Pancreas (tissue), 10 donors: ENCODE results near the gene BPIFB6. TPM values are rescaled to one million over a fixed set of nuclear protein-coding genes. Genes with fewer than 3 reads are reported as not detected.

ENCODE experiments used
- ATAC-seq, 4 donors: fragments of 200-7000 bp; cut with Tn5 transposase; one replicate each; pipeline versions ENCODE4 v1.8.0 to v1.9.1; 2020; ENCODE audit warnings: mild to moderate bottlenecking in 4 of 4, moderate library complexity in 4 of 4
- DNase-seq, 6 donors: peaks; one replicate each; pipeline ENCODE4 v3.0.0-alpha.2; 2020
- FAIRE-seq: peaks from 2 replicates; lab custom pipeline; 2012; peaks lifted over from hg19 to GRCh38; lab: Jason Lieb, UNC
- H3K27ac ChIP-seq, 4 donors: fragments of 200-600 bp; sonication (generic); 1 replicate in 3 of 4; 2 replicates in 1 of 4; pipeline versions ENCODE4 v1.5.0 to v1.8.0; 2020
- H3K27me3 ChIP-seq, 4 donors: fragments of 200-600 bp; one replicate each; pipeline ENCODE4 v1.8.0; 2021
- H3K36me3 ChIP-seq, 3 donors: fragments of 200-600 bp; sonication (generic) in 1 of 3; one replicate each; pipeline versions ENCODE4 v1.5.0 to v1.8.0; 2020 to 2021
- H3K4me1 ChIP-seq, 3 donors: fragments of 200-600 bp; one replicate each; pipeline ENCODE4 v1.8.0; 2021
- H3K4me3 ChIP-seq, 4 donors: fragments of 200-600 bp; sonication (generic) in 2 of 4; one replicate each; pipeline versions ENCODE4 v1.5.0 to v1.8.0; 2020 to 2021
- H3K9me3 ChIP-seq, 4 donors: fragments of 200-600 bp; one replicate each; pipeline ENCODE4 v1.8.0; 2021
- WGBS, 2 donors: extraction: QIAGEN DNeasy Blood & Tissue Kit; methylation state at CpG; one replicate each; pipeline ENCODE4 v1.1.7; 2013; 5-methylcytosine and 5-hydroxymethylcytosine counted together
- intact Hi-C, 3 donors: fragments of 100-400 bp; cut with DNase I; formaldehyde crosslinking; loops; one replicate each; pipeline versions ENCODE4 v1.11.1 to v1.14.2; 2022
- polyA plus RNA-seq, 2 donors: library from polyadenylated mRNA; stranded (reverse); fragments of 200-250 nt; gene quantifications; one replicate each; pipeline ENCODE4 v1.2.3, GENCODE V29; 2013
- total RNA-seq, 6 donors: library from RNA; stranded (reverse); fragmentation: NEBNext Ultra II Directional in 4 of 6; extraction: Animal tissue kit (Norgen Biotek cat#: 25700) in 4 of 6; gene quantifications; one replicate each; pipeline versions ENCODE4 v1.2.1 to v1.2.4, GENCODE V29; 2021 to 2023
- TF ChIP-seq, protein P1 (sequence below), 4 donors: fragments of 200-600 bp; sonication (generic) in 3 of 4; IDR thresholded peaks; one replicate each; pipeline versions ENCODE4 v1.5.0 to v1.8.0; 2021; ENCODE audit warnings: antibody characterized with exemption in 4 of 4
- donor health status: healthy with polysubstance abuse.
- donor health status: DM: no; HTN: no; CAD: no; lungs with moderate emphysema.
- donor health status: DM: no; HTN: no; CAD: no.
- donor health status: control.
- donor health status: control.
- donor health status: Bipolar disorder and iron deficiency.
- donor health status: DM: yes; HTN: yes; CAD: no.
- donor health status: DM: no; HTN: no; CAD: no.
- donor health status: DM: no; HTN: no; CAD: no.
- donor health status: DM: yes; HTN: yes; CAD: no.

The BPIFB6 gene
- total and polyA plus RNA-seq, 8 donors, result not detected

DNA sequence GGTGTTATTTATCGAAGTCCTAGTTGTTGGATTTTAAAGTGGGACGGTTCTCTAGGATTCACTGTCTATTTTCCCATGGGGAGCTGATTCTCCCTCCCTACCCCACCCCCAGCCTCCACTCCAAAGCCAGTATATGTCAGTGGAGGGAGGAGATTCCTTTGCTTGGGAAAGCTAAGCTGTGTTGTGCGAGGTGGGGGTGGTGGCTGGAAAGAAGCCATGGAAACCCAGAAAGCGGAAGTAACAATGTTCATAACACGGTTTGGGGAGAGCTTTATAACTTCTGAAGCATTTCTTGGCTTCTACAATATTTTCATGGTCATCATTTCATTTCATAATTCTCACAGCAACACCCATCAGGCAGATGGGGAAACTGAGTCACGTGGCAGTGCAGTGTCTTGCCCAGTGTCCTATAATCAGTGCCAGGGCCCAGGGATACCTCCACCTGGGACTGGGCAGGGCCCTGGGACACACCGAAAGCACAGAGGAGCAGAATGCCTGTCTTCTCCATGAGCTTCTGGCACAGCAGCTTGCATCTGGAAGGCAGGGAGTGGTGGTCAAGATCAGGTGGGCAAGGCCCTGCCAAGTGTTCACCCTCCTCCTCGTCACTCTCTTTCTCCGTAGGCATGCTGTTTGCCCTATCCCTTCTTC is 31.7 kb upstream of the BPIFB6 start:
- no peaks in the 10 kb centered on the region for H3K9me3 ChIP-seq
- FAIRE-seq (no peak), DNase-seq (no peak), ATAC-seq (peak in 1 of 4 donors; percentile 47)
- no peak overlapping the region for H3K27ac ChIP-seq
- H3K27me3 ChIP-seq, result no peaks in the 10 kb centered on the region
- 49 to 62% methylated on average over 9 of the region's 9 CpGs for WGBS, 2 donors
- H3K4me3 ChIP-seq, result no peak overlapping the region
- H3K4me1 ChIP-seq, result no peaks in the 10 kb centered on the region
- H3K36me3 ChIP-seq, result no peaks in the 10 kb centered on the region
- TF ChIP-seq, protein P1, sequence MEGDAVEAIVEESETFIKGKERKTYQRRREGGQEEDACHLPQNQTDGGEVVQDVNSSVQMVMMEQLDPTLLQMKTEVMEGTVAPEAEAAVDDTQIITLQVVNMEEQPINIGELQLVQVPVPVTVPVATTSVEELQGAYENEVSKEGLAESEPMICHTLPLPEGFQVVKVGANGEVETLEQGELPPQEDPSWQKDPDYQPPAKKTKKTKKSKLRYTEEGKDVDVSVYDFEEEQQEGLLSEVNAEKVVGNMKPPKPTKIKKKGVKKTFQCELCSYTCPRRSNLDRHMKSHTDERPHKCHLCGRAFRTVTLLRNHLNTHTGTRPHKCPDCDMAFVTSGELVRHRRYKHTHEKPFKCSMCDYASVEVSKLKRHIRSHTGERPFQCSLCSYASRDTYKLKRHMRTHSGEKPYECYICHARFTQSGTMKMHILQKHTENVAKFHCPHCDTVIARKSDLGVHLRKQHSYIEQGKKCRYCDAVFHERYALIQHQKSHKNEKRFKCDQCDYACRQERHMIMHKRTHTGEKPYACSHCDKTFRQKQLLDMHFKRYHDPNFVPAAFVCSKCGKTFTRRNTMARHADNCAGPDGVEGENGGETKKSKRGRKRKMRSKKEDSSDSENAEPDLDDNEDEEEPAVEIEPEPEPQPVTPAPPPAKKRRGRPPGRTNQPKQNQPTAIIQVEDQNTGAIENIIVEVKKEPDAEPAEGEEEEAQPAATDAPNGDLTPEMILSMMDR (IDR thresholded peaks at IDR 0.05), result no peak
- intact Hi-C loops, result no loop called here

DNA sequence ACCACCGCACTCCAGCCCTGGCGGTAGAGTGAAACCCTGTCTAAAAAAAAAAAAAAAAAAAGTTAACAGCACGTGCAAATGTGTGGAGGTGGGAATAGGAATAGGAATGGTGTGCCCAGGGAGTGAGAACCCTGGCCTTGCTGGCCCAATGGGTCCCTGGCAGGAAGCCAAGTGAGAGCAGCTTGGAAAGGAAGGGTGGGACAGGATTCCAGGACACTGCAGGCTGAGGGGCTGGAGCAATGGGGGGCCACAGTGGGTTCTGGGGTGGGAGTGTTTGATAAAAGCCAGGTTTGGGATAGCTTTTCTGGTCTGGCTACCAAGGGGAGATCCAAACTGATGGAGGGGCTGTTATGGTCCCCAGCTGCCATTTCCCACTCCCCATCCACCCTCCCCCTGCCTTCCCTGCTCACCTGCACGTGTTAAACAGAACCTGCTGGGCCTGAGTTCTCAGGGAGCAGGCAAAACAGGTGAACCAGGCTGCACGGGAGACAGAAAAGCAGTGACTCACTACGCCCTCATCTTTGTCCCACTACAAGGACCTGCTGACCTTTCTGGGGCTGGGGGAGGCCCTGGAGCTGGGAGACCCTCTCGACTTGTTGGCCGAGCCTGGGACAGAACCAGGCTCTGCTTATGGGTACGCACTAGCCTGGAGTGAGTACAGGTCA is 30.5 kb upstream of the BPIFB6 start:
- FAIRE-seq (no peak), ATAC-seq (no peak), DNase-seq (peak in 1 of 6 donors; percentile 51)
- WGBS, 2 donors, result 37 to 52% methylated on average over 9 of the region's 9 CpGs
- TF ChIP-seq, protein P1 (IDR thresholded peaks at IDR 0.05), result no peak
- Histone ChIP-seq H3K27ac (no peak overlapping the region), H3K4me1 (no peaks in the 10 kb centered on the region), H3K36me3 (no peaks in the 10 kb centered on the region), H3K9me3 (no peaks in the 10 kb centered on the region), H3K4me3 (no peak overlapping the region), H3K27me3 (no peaks in the 10 kb centered on the region)
- intact Hi-C loops, result no loop called here

DNA sequence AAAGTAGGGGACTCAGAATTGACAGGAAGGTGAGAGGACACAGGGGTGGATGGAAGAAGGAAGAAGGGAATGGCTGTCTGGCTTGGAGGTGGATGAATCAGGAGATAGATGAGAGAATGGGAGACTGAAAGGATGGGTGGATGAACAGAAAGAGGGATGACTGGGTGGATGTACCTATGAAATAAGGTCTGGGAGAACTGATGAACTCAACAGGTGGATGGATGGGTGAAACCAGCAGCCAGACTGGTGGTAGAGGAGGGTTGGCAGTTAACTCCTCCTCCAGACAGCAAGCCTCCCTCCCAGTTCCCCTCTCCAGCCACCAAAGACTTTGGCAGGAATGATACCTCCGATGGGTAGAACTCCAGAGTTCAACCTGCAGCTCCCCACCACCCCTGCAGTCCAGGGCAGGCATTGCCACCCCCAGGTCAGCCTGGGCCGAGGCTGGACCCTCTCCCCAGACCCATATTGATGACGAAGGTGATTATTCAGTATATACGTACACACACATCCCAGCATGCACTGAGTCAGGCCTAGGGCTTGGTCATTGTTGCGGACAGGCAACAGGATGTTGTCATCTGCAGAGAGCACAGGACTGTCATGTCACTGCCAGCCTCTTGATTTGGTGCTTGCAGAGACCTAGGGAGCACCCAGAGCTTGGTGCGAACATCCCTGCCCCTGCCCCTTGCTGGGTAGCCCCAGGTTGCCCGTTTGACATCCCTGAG is 29.2 kb upstream of the BPIFB6 start:
- ATAC-seq (no peak), FAIRE-seq (no peak), DNase-seq (peak in 1 of 6 donors; percentile 26)
- no peak overlapping the region for H3K27ac ChIP-seq
- H3K4me3 ChIP-seq, result no peak overlapping the region
- H3K4me1 ChIP-seq, result no peaks in the 10 kb centered on the region
- no peaks in the 10 kb centered on the region for H3K9me3 ChIP-seq
- intact Hi-C loops, result no loop called here
- H3K27me3 ChIP-seq, result no peaks in the 10 kb centered on the region
- TF ChIP-seq, protein P1 (IDR thresholded peaks at IDR 0.05), result no peak
- no peaks in the 10 kb centered on the region for H3K36me3 ChIP-seq
- 66 to 72% methylated on average over 7 of the region's 7 CpGs for WGBS, 2 donors

DNA sequence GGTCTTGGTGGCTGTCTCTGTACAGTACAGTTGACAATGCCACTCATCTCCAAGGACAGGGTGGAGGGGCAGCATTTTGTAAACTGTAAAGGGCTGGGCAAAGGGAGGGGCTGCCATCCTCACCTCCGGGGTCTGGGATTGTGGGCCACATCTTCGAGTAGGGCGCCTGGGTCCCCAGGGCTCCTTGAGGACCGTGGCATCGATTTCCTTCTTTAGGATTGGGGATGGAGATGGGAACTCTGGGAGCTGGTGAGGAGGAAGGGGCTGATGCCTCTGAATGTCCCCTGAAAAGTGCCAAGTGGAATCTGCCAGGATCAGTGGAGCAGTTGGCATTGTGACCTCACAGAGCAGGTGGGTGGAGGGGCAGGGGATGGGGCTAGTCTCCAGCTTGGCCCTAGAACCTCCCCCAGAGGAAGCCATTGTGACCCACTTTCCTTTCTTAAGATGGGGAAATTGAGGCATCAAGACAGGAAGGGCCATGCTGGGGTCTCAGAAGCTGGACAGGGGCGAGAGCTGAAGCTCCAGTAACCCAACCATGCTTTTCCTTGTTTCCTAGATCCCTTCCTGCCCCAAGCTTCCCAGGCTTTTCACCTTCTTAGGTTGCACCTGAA is 27.2 kb upstream of the BPIFB6 start, which contains the start of gene SUN5:
SUN5 (minus strand) TSS at position 293 of the 611 bp plus-strand sequence; CDS start at position 200, 93 bp downstream.
- Histone ChIP-seq H3K27ac (no peak within 1 kb of the TSS), H3K27me3 (no peaks in the 10 kb centered on the region), H3K4me3 (no peak within 1 kb of the TSS), H3K4me1 (no peaks in the 10 kb centered on the region), H3K36me3 (no peaks in the 10 kb centered on the region), H3K9me3 (no peaks in the 10 kb centered on the region)
- DNase-seq, result no peak
- FAIRE-seq, result no peak
- TF ChIP-seq, protein P1 (IDR thresholded peaks at IDR 0.05), result no peak
- intact Hi-C loops, result no loop called here
- WGBS, 2 donors, result 47 to 58% methylated on average over 6 of the region's 6 CpGs
- no peak for ATAC-seq
